GM12892 (cell line): ENCODE results near the gene NSD2.

Experiments used
- DNase-seq: peaks from one replicate; pipeline ENCODE4 v3.0.0; 2011; ENCODE audit not compliant: insufficient read length
- FAIRE-seq: peaks from 2 replicates; lab custom pipeline; 2011; peaks lifted over from hg19 to GRCh38; lab: Jason Lieb, UNC
- POLR2A ChIP-seq: IDR thresholded peaks from 2 replicates; pipeline ENCODE4 v1.6.1; 2011; ENCODE audit warnings: low read depth, low read length, control low read depth
- POLR2AphosphoS5 ChIP-seq: IDR thresholded peaks from 2 replicates; pipeline ENCODE4 v1.6.1; 2011; ENCODE audit warnings: low read depth, low read length, control low read depth
- TAF1 ChIP-seq: IDR thresholded peaks from 2 replicates; pipeline ENCODE4 v1.6.1; 2011; ENCODE audit warnings: low read depth, mild to moderate bottlenecking, control low read depth, low read length, borderline replicate concordance

NSD2 gene

DNA sequence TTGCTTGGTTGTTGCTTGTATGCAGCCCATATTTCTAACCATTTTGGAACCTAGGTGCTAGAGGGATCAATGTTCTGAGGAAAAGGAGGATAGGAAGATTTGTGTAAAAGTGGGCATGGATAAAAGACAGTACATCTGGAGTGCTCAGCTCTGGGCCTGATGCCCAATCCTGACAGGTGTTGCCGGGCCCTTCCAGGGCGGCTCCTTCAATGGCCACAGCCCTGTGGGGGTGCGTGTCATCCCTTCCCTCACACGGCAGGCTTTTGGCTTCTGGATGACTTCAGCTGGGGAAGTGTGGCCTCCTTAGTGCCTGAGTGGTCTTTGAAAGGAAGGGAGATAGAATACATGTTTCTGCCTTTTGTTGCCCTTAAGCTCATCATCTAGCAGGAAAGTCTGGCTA, 90.4 kb downstream of the NSD2 start:
- DNase-seq (no peak), FAIRE-seq (no peak)
- TF ChIP-seq POLR2A: no peak
- no peak for TF ChIP-seq POLR2AphosphoS5
- no peak for TF ChIP-seq TAF1

GRCh38 chr4:1962980-1963379, 91.8 kb downstream of the NSD2 start:
- TF ChIP-seq POLR2AphosphoS5 (no peak), POLR2A (no peak), TAF1 (no peak)
- DNase-seq (no peak), FAIRE-seq (no peak)

GRCh38 chr4:1964443-1964842, 93.2 kb downstream of the NSD2 start:
- FAIRE-seq: no peak
- no peak for DNase-seq
- no peak for TF ChIP-seq POLR2AphosphoS5
- no peak for TF ChIP-seq POLR2A
- no peak for TF ChIP-seq TAF1

- no peak for TF ChIP-seq POLR2AphosphoS5
- TF ChIP-seq TAF1: no peak
- no peak for TF ChIP-seq POLR2A
- DNase-seq: no peak
- FAIRE-seq: no peak
Measured at GRCh38 chr4:1964971-1965370, 93.8 kb downstream of the NSD2 start.

GRCh38 chr4:1967512-1968149, 96.4 kb downstream of the NSD2 start:
- FAIRE-seq (no peak), DNase-seq (no peak)
- TF ChIP-seq TAF1: no peak
- TF ChIP-seq POLR2AphosphoS5: no peak
- TF ChIP-seq POLR2A: no peak

DNA sequence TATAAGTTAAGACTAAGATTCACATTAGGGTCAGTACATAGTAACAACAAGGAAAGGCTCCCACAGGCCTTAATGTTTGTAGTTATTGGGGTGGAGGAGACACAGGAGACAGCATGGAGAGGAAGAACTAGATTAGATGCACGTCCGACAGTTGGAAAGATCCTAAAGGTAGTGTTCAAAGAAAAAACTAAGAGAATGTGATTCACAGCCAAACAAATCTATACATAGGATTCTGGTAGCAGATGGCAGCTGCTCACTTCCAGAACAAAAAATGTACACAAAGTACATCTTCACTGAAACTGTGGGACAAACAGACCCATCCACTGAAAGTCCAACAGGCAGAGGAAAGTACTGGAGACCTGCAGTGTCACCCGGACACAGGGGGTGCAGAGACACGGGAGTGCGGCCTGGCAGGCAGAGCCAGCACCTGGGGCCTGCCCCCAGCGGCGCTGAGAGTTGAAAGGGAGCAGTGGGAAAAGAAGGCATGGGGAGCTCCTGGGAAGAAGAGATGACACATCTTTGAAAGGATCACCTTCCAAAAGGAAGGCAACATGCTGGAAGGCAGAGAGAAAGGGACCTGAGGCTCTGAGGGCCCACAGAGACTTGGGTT, 97.6 kb downstream of the NSD2 start:
- DNase-seq (no peak), FAIRE-seq (no peak)
- TF ChIP-seq TAF1: no peak
- TF ChIP-seq POLR2AphosphoS5: no peak
- TF ChIP-seq POLR2A: no peak

GRCh38 chr4:1969928-1970723, 98.9 kb downstream of the NSD2 start:
- no peak for DNase-seq
- FAIRE-seq: no peak
- TF ChIP-seq TAF1 (no peak), POLR2A (no peak), POLR2AphosphoS5 (no peak)

- TF ChIP-seq TAF1 (no peak), POLR2AphosphoS5 (no peak), POLR2A (no peak)
- no peak for DNase-seq
- no peak for FAIRE-seq
Measured at GRCh38 chr4:1970926-1971325, 99.7 kb downstream of the NSD2 start.

GRCh38 chr4:1971456-1972200, 100.4 kb downstream of the NSD2 start:
- DNase-seq (no peak), FAIRE-seq (no peak)
- TF ChIP-seq POLR2AphosphoS5 (no peak), TAF1 (no peak), POLR2A (no peak)

- FAIRE-seq (no peak), DNase-seq (no peak)
- TF ChIP-seq TAF1 (no peak), POLR2A (no peak), POLR2AphosphoS5 (no peak)
Measured at GRCh38 chr4:1972414-1972813, 101.2 kb downstream of the NSD2 start.

GRCh38 chr4:1973218-1973617, 102.0 kb downstream of the NSD2 start:
- DNase-seq: no peak
- no peak for TF ChIP-seq TAF1
- TF ChIP-seq POLR2AphosphoS5: no peak
- no peak for TF ChIP-seq POLR2A
- FAIRE-seq: no peak

DNA sequence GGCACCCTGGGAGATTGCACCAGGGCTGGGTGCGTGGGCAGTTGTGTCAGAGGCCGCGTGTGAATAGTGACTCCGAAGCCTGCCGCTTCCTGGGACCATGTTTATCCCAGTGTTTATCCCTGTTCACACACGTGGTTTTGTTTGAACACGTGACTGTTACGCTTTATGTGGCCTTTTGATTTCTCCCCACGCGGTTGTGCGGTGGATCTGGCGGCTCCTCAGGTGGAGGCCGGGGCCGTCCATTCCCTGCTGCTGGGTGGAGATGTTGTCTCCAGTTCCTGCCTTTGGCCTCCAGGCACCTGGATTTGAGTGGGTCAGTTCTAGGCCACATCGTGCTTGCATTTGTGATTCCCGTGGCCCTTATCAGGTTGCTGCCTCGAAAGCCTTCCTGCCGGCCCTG, 102.5 kb downstream of the NSD2 start:
- no peak for DNase-seq
- FAIRE-seq: no peak
- TF ChIP-seq POLR2AphosphoS5 (no peak), POLR2A (no peak), TAF1 (no peak)
